K562 (cell line): ENCODE results near the gene MYADML2. TPM values are rescaled to one million over a fixed set of nuclear protein-coding genes. Genes with fewer than 3 reads are reported as not detected.

ENCODE experiments used
- MAFF ChIP-seq: IDR thresholded peaks from 2 replicates; pipeline ENCODE4 v1.6.1; 2012; ENCODE audit warnings: low read length, improper control_type of control experiment
- MED1 ChIP-seq: sonication (generic); formaldehyde crosslinking; IDR thresholded peaks from 2 replicates; pipeline ENCODE4 v1.8.1; 2023; ENCODE audit warnings: missing genetic modification reagents, borderline replicate concordance
- NRF1 ChIP-seq, 2 experiments: fragments of 450-650 bp; IDR thresholded peaks in 1 of 2; conservative IDR thresholded peaks in 1 of 2; 2 replicates each; pipeline ENCODE4 v1.6.1; 2014; ENCODE audit warnings: mild to moderate bottlenecking in 2 of 2
- POLR2AphosphoS2 ChIP-seq: IDR thresholded peaks from 2 replicates; pipeline ENCODE4 v1.6.1; 2012; ENCODE audit warnings: low read length, improper control_type of control experiment
- SMAD3 ChIP-seq: fragments of 450-650 bp; formaldehyde crosslinking; conservative IDR thresholded peaks from 2 replicates; pipeline ENCODE4 v1.4.0; 2020; ENCODE audit warnings: mild to moderate bottlenecking
- THAP7 ChIP-seq: fragments of 250-450 bp; sonication (Bioruptor Pico); IDR thresholded peaks from 2 replicates; pipeline ENCODE4 v1.5.0; 2021
- ZBTB7A ChIP-seq: IDR thresholded peaks from 2 replicates; pipeline ENCODE4 v1.6.1; 2011; ENCODE audit warnings: low read depth, mild to moderate bottlenecking, low read length, moderate library complexity, borderline replicate concordance; ENCODE audit not compliant: control insufficient read depth
- ZNF197 ChIP-seq: fragments of 200-800 bp; sonication (Bioruptor generic); IDR thresholded peaks from 2 replicates; pipeline ENCODE4 v1.6.1; 2016; ENCODE audit warnings: low read depth, missing genetic modification characterization, missing compliant biosample characterization
- polyA plus RNA-seq, 8 experiments: library from polyadenylated mRNA; depleted of rRNA in 4 of 8; stranded (reverse) in 5 of 8; unstranded in 3 of 8; fragments of >200 nt; fragmentation: Nextera tagmentation in 2 of 8; fragmentation: Illumina TruSeq in 1 of 8; extraction: Ambion mirVana in 2 of 8; extraction: Trizol in 1 of 8; gene quantifications; 2 replicates each; pipeline versions ENCODE4 v1.2.1 to v1.2.3, GENCODE V29; 2011 to 2014; ENCODE audit warnings: inconsistent platforms in 1 of 8, missing spikeins in 1 of 8
- total RNA-seq, 7 experiments: library from RNA; depleted of rRNA in 6 of 7; stranded (reverse); fragments of >200 nt in 6 of 7; fragmentation: Illumina TruSeq in 2 of 7; extraction: Trizol in 2 of 7; gene quantifications; 2 replicates each; pipeline versions ENCODE4 v1.2.1 to v1.2.3, GENCODE V29; 2011 to 2021; ENCODE audit warnings: low replicate concordance in 1 of 7
- TF ChIP-seq, protein P1 (sequence below): fragments of 250-450 bp; sonication (Bioruptor Pico); IDR thresholded peaks from 2 replicates; pipeline ENCODE4 v1.4.0; 2020
- TF ChIP-seq, protein P2 (sequence below), 2 experiments: IDR thresholded peaks; 2 replicates each; pipeline ENCODE4 v1.6.1; 2011; ENCODE audit warnings: borderline replicate concordance in 1 of 2, control low read depth in 1 of 2, low read depth in 1 of 2, low read length in 1 of 2, mild to moderate bottlenecking in 1 of 2, mixed read lengths in 1 of 2, moderate library complexity in 1 of 2; ENCODE audit not compliant: insufficient read depth in 1 of 2, insufficient read length in 1 of 2, poor library complexity in 1 of 2, severe bottlenecking in 1 of 2; ENCODE audit errors: extremely low read depth in 1 of 2
- TF ChIP-seq, protein P3 (sequence below): fragments of 200-600 bp; sonication (generic); IDR thresholded peaks from one replicate; pipeline ENCODE4 v1.6.1; 2012; ENCODE audit warnings: mild to moderate bottlenecking, low read depth, low read length, inconsistent platforms

Gene MYADML2
- total and polyA plus RNA-seq, 9 of the 15 experiments (the other 6 are each of a cell fraction or from before 2014, with no cell fraction given) = not detected

- TF ChIP-seq, protein P1, sequence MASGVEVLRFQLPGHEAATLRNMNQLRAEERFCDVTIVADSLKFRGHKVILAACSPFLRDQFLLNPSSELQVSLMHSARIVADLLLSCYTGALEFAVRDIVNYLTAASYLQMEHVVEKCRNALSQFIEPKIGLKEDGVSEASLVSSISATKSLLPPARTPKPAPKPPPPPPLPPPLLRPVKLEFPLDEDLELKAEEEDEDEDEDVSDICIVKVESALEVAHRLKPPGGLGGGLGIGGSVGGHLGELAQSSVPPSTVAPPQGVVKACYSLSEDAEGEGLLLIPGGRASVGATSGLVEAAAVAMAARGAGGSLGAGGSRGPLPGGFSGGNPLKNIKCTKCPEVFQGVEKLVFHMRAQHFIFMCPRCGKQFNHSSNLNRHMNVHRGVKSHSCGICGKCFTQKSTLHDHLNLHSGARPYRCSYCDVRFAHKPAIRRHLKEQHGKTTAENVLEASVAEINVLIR (CRISPR knock-in tag) = no peak
- TF ChIP-seq SMAD3 (CRISPR knock-in tag) (no peak), MAFF (no peak), ZNF197 (CRISPR knock-in tag) (no peak), NRF1 (conservative IDR thresholded peaks at IDR 0.05 in 1 of 2, IDR thresholded peaks at IDR 0.05 in 1 of 2) (peak in 1 of 2 experiments; percentile 41; a peak in 2 of 4 replicates), THAP7 (0 out of 2 replicates have a peak, but pooled peaks have one; percentile 5), POLR2AphosphoS2 (no peak), ZBTB7A (0 out of 2 replicates have a peak, but pooled peaks have one; percentile 17), MED1 (CRISPR knock-in tag) (no peak)
- TF ChIP-seq, protein P2, sequence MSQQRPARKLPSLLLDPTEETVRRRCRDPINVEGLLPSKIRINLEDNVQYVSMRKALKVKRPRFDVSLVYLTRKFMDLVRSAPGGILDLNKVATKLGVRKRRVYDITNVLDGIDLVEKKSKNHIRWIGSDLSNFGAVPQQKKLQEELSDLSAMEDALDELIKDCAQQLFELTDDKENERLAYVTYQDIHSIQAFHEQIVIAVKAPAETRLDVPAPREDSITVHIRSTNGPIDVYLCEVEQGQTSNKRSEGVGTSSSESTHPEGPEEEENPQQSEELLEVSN (IDR thresholded peaks at IDR 0.05; ENCODE audit: borderline replicate concordance in 1 of 2, extremely low read depth in 1 of 2, insufficient read depth in 1 of 2, insufficient read length in 1 of 2, low read depth in 1 of 2, low read length in 1 of 2, poor library complexity in 1 of 2, severe bottlenecking in 1 of 2) = peak in 1 of 2 experiments; percentile 38
- TF ChIP-seq, protein P3, sequence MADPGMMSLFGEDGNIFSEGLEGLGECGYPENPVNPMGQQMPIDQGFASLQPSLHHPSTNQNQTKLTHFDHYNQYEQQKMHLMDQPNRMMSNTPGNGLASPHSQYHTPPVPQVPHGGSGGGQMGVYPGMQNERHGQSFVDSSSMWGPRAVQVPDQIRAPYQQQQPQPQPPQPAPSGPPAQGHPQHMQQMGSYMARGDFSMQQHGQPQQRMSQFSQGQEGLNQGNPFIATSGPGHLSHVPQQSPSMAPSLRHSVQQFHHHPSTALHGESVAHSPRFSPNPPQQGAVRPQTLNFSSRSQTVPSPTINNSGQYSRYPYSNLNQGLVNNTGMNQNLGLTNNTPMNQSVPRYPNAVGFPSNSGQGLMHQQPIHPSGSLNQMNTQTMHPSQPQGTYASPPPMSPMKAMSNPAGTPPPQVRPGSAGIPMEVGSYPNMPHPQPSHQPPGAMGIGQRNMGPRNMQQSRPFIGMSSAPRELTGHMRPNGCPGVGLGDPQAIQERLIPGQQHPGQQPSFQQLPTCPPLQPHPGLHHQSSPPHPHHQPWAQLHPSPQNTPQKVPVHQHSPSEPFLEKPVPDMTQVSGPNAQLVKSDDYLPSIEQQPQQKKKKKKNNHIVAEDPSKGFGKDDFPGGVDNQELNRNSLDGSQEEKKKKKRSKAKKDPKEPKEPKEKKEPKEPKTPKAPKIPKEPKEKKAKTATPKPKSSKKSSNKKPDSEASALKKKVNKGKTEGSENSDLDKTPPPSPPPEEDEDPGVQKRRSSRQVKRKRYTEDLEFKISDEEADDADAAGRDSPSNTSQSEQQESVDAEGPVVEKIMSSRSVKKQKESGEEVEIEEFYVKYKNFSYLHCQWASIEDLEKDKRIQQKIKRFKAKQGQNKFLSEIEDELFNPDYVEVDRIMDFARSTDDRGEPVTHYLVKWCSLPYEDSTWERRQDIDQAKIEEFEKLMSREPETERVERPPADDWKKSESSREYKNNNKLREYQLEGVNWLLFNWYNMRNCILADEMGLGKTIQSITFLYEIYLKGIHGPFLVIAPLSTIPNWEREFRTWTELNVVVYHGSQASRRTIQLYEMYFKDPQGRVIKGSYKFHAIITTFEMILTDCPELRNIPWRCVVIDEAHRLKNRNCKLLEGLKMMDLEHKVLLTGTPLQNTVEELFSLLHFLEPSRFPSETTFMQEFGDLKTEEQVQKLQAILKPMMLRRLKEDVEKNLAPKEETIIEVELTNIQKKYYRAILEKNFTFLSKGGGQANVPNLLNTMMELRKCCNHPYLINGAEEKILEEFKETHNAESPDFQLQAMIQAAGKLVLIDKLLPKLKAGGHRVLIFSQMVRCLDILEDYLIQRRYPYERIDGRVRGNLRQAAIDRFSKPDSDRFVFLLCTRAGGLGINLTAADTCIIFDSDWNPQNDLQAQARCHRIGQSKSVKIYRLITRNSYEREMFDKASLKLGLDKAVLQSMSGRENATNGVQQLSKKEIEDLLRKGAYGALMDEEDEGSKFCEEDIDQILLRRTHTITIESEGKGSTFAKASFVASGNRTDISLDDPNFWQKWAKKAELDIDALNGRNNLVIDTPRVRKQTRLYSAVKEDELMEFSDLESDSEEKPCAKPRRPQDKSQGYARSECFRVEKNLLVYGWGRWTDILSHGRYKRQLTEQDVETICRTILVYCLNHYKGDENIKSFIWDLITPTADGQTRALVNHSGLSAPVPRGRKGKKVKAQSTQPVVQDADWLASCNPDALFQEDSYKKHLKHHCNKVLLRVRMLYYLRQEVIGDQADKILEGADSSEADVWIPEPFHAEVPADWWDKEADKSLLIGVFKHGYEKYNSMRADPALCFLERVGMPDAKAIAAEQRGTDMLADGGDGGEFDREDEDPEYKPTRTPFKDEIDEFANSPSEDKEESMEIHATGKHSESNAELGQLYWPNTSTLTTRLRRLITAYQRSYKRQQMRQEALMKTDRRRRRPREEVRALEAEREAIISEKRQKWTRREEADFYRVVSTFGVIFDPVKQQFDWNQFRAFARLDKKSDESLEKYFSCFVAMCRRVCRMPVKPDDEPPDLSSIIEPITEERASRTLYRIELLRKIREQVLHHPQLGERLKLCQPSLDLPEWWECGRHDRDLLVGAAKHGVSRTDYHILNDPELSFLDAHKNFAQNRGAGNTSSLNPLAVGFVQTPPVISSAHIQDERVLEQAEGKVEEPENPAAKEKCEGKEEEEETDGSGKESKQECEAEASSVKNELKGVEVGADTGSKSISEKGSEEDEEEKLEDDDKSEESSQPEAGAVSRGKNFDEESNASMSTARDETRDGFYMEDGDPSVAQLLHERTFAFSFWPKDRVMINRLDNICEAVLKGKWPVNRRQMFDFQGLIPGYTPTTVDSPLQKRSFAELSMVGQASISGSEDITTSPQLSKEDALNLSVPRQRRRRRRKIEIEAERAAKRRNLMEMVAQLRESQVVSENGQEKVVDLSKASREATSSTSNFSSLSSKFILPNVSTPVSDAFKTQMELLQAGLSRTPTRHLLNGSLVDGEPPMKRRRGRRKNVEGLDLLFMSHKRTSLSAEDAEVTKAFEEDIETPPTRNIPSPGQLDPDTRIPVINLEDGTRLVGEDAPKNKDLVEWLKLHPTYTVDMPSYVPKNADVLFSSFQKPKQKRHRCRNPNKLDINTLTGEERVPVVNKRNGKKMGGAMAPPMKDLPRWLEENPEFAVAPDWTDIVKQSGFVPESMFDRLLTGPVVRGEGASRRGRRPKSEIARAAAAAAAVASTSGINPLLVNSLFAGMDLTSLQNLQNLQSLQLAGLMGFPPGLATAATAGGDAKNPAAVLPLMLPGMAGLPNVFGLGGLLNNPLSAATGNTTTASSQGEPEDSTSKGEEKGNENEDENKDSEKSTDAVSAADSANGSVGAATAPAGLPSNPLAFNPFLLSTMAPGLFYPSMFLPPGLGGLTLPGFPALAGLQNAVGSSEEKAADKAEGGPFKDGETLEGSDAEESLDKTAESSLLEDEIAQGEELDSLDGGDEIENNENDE = no peak
Observed at GRCh38 chr17:81960130-81960958, 13.3 kb upstream of the MYADML2 start (continued).
